Ishikawa (cell line): ENCODE measurements around the gene FGD5.

Experiments
- CREB1 ChIP-seq: IDR thresholded peaks from 2 replicates; pipeline ENCODE4 v1.6.1; 2012; ENCODE audit warnings: low read depth
- FOXM1 ChIP-seq: IDR thresholded peaks from 2 replicates; pipeline ENCODE4 v1.6.1; 2012; ENCODE audit warnings: low read depth, borderline replicate concordance
- TAF1 ChIP-seq: IDR thresholded peaks from 2 replicates; pipeline ENCODE4 v1.6.1; 2012; ENCODE audit warnings: low read depth, mild to moderate bottlenecking

DNA sequence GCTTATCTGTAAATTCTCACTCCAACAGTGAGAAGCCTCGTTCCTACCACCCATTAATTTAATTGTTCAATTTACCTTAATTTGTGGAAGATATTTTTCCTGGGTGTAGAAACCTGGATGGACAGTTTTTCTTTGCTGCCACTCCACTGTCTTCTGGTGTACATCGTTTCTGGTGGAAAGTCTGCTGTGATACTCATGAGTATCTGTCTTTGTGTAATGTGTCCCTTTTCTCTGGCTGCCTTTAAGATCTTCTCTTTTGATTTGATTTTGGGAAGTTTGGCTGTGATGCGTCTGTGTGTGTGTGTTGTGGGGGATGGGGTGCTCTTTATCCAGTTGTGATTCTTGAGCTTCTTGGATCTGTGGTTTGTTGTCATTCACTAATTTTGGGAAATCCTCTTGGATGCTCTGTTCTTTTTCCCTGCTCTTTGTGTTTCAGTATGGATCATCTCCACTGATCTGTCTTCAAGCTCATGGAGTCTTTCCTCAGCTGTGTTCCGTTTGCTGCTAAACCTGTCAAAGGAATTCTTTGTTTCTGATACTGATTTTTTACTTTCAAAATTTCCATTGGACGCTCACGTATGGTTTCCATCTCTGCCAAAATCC lies 86.4 kb downstream of the FGD5 start:
- TF ChIP-seq FOXM1: no peak
- TF ChIP-seq CREB1: no peak
- no peak for TF ChIP-seq TAF1
